HuH-7 (cell line): ENCODE data around the gene CTXND1.

Experiments
- DNase-seq: peaks from one replicate; pipeline ENCODE4 v3.0.0; 2011; ENCODE audit warnings: low spot score

Gene CTXND1

DNA sequence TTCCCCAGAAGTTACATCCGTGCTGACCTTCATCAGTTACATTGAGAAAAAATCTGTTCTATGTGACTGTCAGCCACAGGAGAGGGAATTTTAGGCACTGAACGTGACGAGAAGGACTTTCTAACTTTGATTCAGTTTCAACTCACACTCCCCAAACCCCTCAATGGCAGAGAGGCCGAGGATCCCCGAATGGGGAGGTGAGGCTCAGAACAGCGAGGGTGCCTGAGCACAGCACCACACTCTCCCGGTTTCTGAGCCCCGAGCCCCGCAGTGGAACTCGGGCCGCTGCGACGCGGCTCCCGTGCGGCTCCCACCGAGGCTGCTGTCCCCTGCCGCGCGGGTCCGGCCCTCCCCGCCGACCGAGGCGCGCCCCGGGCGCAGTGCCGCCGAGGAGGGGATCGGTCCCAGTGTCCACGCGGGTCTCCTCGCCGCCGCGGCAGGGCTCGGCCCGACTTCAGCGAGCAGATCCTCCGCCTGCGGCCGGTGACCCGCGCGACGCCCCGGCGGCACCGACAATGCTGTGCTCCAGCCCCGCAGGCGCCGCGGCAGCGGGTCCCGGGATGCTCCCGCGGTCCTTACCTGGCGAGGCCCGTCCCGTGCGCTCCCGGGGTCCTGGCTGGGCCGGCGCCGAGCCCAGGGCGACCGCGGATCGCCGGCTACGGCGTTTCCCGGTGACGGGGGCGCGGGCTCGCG lies 439 bp downstream of the CTXND1 start:
- peak; percentile 53 for DNase-seq

DNA sequence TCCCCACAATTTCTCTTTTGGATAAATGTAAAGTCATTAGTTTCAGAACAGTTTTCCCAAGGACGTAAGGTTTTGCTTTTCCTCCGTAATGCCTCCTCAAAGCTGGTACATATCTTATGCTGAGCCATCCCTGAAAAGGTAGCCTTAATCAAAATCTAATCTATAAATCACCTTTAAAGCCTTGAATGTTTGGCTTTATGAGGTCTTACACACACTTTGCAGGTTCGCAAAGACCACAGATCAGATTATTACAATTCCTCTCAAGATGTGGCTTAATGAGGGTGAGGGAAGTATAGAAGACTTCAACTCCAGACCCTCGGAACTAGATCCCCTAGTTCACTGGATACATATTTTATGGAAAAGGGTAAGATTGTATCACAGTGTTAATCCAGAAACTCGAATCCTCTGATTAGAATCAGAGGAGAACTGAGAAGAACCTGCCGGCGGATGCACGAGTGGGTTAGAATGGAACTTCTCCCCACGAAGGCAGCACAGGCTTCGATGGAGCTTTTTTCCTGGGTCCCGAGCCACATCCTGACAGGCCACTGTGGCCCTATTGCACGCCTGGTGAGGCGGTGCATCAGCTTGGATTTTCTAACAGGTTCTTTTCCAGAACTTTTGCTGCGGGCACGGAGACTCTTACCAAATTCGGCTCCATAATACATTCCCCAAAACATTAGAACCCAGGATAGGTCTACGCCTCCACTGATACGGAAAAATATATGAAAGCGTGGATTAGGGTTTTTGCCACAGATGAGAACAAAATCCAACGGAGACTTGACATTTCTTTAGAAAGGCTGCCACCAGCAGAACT lies 1.2 kb downstream of the CTXND1 start:
- DNase-seq: peak; percentile 42

- peak; percentile 56 for DNase-seq
Observed at GRCh38 chr15:80249973-80250372, 2.0 kb downstream of the CTXND1 start.

GRCh38 chr15:80247320-80247719 lies 4.7 kb downstream of the CTXND1 start:
- no peak for DNase-seq

- DNase-seq: peak; percentile 44
Observed at GRCh38 chr15:80246425-80246894, 5.6 kb downstream of the CTXND1 start.

DNA sequence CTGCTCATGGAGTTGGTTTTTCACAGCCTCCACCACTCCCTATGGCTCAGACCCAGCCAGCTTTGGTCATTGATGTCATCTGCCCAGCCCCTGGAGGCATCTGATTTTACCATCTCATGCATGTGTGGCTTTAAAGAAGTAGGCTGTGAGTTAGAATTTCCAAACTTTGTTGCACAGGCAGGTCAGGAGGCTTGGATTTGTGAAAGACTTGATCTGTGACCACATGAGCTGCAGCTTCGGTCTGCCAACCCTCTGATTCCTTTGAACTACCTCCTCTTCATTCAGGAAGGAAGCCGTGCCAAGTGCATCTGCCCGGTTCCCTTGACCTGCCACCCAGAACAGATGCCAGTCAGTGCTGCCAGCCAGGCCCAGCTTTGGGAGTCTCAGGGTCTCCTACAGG lies 9.2 kb downstream of the CTXND1 start:
- DNase-seq: no peak

DNA sequence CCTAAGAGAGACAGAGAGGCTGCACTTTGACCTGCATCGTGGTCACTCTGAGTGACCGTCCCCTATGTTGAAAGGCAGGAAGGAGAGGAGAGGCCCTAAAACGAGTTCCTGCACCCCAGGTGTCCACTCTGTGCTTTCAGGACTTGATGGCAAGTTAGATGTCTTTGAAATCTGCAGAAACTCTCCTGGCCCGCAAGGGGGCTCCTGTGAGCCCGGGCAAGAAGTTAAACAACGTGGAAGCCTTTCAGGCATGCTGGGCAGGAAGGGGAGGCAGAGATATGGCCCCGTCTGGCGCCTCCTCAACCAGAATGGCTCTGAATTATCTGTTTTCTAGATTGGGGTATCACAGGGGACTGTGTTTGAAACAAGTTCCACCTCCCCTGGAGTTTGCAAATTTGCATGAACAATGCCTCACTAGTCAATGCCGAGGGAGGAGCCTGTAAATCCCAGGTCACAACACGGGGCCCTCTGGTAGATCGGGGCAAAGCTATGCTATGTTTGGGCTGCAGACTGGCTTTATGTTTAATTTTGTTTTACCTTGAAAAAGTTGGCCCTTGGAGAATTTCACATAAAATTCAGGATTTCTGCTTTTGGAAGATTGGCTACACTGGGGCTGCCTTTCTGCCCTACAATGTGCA lies 9.8 kb downstream of the CTXND1 start:
- DNase-seq: peak; percentile 60

DNA sequence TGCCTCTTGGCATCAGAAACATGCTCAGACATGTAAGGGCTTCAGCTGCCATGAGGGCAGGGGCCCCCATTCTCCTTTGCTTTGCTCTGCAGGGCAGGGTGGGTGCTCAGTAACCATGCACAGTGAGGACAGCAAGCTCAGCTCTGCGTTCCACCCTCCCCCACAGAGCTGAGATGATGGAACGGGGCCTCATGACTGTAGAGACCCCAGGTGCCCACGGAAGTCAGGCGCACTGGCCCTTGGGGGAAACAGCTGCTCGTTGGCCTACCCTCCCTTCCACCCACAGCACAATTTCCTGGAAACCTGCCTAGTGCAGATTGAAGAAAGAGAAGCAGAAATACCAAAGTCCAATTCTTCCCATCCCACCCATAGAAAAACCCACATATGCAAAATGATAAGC lies 10.5 kb downstream of the CTXND1 start:
- DNase-seq: no peak

DNA sequence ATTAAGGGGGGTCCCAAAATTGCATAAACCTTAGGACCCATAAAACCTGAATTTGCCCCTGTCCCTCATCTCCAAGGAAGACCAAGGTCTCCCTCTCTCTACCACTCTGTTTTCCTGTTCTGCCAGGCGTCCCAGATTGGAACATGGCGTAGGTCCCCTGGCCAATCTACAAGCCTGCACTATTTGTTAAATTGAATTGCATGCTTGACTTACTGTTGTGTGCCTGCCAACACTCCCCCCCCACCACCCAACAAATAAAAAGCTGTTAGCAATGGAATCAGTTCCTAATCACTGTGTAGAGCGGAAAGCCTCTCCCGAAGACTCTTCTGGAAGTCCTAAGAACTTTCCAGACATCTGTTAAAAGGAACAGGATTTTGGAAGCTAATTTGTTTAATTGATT lies 11.7 kb downstream of the CTXND1 start:
- no peak for DNase-seq

DNA sequence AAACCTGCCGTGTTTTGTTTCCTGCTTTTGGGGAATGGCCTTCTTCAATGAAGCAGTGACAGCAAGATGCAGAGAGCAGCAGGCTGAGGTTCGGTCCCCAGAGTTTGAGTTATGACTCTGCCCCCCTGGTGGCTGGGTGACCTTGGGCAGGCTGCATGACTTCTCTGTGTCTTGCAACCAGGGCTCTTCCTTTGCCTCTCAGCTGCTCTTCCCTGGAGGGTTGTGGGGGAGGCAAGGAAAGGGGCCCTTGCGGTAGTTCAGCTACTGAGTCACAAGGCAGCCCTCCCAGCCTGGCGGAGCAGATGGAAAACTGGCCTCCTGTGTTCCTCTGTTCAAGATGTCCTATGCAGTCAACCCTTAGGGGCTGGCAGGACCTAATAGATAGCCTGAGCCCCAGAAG lies 17.1 kb downstream of the CTXND1 start:
- peak; percentile 49 for DNase-seq

DNA sequence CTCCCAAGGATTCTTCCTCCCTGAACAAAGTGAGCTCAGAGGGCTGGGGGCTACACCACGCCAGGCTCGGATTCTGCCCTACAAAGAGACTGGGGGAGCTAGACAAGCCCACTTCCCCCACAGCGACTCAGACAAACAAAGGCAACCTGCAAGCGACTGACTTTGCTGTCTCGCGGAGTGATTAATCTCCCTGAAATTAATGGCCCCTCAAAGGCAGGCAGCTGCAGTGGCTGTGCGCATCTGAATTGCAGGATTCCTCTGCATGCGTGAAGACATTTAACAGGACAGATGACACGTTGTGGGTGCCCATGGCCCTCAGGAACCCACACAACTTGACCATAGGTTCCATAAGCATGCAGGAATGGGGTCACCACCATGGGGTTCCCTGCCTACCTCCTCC lies 18.4 kb downstream of the CTXND1 start:
- no peak for DNase-seq

GRCh38 chr15:80231371-80231770 lies 20.6 kb downstream of the CTXND1 start:
- DNase-seq: no peak

DNA sequence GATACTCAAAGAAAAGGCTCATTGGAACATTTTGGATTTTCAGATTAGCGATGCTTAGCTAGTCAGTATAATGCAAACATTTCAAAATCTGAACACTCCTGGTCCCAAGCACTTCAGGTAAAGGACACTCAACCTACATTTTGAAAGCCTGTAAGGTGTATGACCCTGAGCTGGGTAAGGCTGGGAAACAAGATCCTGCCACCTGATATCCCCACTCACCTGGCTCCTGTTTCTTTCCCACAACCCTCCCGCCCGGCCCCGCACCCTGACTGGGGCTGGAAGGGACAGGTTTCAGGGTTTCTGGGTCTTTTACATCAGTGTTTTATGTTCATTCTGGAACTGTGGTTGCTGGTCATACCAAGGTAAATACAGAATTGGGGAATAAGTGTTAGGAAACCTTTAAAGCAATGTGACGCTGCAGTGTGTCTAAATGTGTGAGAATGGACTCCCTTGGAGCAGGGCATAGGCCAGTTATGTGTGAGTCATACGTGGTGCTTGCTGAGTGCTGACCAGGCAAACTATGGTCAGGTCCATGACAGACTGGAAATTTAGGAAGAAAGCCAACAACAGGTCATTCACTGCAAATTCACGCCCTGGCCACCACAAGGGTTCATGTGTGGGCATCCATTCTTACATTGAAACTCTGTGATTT lies 22.9 kb downstream of the CTXND1 start:
- DNase-seq: no peak

DNA sequence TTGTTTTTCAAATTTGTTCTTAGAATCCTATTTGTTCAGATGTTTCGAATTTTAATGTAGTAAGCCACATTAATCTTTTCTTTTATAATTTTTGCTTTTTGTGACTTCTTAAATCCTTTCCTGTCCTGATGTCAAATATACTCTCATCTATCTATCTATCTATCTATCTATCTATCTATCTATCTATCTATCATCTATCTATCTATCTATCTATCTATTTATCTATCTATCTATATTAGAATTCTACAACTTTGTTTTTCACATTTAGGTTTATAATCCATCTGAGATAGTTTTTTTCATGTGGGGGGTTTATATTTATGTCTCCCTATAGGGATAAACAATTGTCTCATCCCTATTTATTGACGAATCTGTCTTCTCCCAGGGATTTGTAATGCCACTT lies 32.1 kb downstream of the CTXND1 start:
- DNase-seq: no peak

GRCh38 chr15:80217327-80217900 lies 34.6 kb downstream of the CTXND1 start:
- no peak for DNase-seq

DNA sequence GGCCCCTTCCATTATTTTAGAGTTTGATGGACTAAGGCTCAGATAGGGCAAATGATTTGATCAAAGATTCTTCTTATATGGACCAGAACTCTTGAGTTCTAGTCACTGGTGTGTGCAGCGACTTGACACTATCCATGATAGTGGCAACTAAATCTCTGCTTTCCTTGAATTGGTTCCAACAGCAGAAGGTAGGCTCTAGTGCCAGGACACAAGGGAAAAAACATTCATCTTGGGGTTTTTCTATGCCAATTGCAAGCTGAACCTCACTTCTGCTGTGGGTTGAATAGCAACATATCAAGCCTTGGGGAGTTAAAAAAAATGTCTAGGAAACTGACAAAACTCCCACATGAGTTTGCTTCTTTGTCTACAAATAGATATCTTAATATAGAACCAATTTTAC lies 35.1 kb downstream of the CTXND1 start:
- no peak for DNase-seq

GRCh38 chr15:80216141-80216540 lies 35.9 kb downstream of the CTXND1 start:
- no peak for DNase-seq

DNA sequence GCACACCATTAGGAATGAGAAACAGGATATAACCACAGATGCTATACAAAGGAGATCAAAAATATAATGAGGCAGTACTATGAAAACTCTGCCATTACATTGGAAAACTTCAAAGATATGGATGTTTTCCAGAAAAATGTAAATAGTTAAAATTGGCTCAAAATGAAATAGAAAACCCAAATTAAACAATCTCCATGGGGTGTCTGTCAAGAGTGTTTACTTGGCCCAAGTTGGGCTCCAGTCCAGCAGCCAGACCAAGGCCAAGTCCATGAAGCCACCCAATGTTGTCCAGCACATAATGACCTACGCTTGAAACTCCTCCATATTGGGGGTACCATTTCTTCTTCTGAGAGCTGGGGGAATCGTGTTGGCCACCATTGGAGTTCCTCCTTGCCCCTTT lies 37.1 kb downstream of the CTXND1 start:
- no peak for DNase-seq

GRCh38 chr15:80211976-80212375 lies 40.0 kb downstream of the CTXND1 start:
- no peak for DNase-seq

- DNase-seq: no peak
Observed at GRCh38 chr15:80210611-80211573, 41.1 kb downstream of the CTXND1 start.
